DND-41 (cell line): ENCODE results near the gene FAM53B.

Source experiments
- ATAC-seq: fragments of 200-7000 bp; cut with Tn5 transposase; 3 replicates; pipeline ENCODE4 v1.9.1; 2021; ENCODE audit warnings: low read depth; ENCODE audit not compliant: insufficient read depth
- DNase-seq: peaks from one replicate; pipeline ENCODE4 v3.0.0-alpha.2; 2020
- H2AFZ ChIP-seq: 2 replicates; pipeline ENCODE4 v1.6.0; 2012; ENCODE audit warnings: low read depth, low read length
- H3K27ac ChIP-seq: 2 replicates; pipeline ENCODE4 v1.5.1; 2012; ENCODE audit warnings: low read length, inconsistent platforms
- H3K27me3 ChIP-seq: fragments of 200-600 bp; sonication (generic); 2 replicates; pipeline ENCODE4 v1.6.0; 2012; ENCODE audit warnings: low read length, mild to moderate bottlenecking, inconsistent platforms; ENCODE audit not compliant: insufficient read depth, poor library complexity
- H3K36me3 ChIP-seq: 2 replicates; pipeline ENCODE4 v1.5.1; 2012; ENCODE audit warnings: low read length, inconsistent platforms; ENCODE audit not compliant: insufficient read depth
- H3K4me1 ChIP-seq: 2 replicates; pipeline ENCODE4 v1.5.1; 2012; ENCODE audit warnings: mild to moderate bottlenecking, low read length; ENCODE audit not compliant: insufficient read depth
- H3K4me2 ChIP-seq: 2 replicates; pipeline ENCODE4 v1.6.0; 2012; ENCODE audit warnings: mild to moderate bottlenecking, moderate library complexity, low read length, inconsistent platforms; ENCODE audit not compliant: insufficient read depth
- H3K4me3 ChIP-seq, 2 experiments: fragments of 200-600 bp in 1 of 2; shearing (Covaris generic) in 1 of 2; 2 replicates each; pipeline ENCODE4 v1.5.1; 2012 to 2016; ENCODE audit warnings: inconsistent platforms in 2 of 2, low read length in 2 of 2, mild to moderate bottlenecking in 2 of 2, low read depth in 1 of 2, moderate library complexity in 1 of 2
- H3K79me2 ChIP-seq: 2 replicates; pipeline ENCODE4 v1.6.0; 2012; ENCODE audit warnings: low read length, inconsistent platforms; ENCODE audit not compliant: insufficient read depth
- H3K9ac ChIP-seq: 2 replicates; pipeline ENCODE4 v1.6.0; 2012; ENCODE audit warnings: low read depth, mild to moderate bottlenecking, inconsistent platforms, low read length, moderate library complexity
- H3K9me3 ChIP-seq: 2 replicates; pipeline ENCODE4 v1.5.1; 2012; ENCODE audit warnings: low read length, moderate library complexity, mild to moderate bottlenecking, inconsistent platforms; ENCODE audit not compliant: insufficient read depth, severe bottlenecking
- H4K20me1 ChIP-seq: 2 replicates; pipeline ENCODE4 v1.6.0; 2012; ENCODE audit warnings: low read length; ENCODE audit not compliant: insufficient read depth
- EZH2 ChIP-seq: IDR thresholded peaks from 3 replicates; pipeline ENCODE4 v1.6.1; 2012; ENCODE audit warnings: borderline replicate concordance, low read depth, mild to moderate bottlenecking, moderate library complexity, low read length, inconsistent platforms; ENCODE audit not compliant: severe bottlenecking
- TF ChIP-seq, protein P1 (sequence below): IDR thresholded peaks from 2 replicates; pipeline ENCODE4 v1.5.1; 2012; ENCODE audit warnings: borderline replicate concordance, low read length, moderate library complexity, mild to moderate bottlenecking; ENCODE audit not compliant: poor library complexity, severe bottlenecking; ENCODE audit errors: extremely low read depth

FAM53B gene

DNA sequence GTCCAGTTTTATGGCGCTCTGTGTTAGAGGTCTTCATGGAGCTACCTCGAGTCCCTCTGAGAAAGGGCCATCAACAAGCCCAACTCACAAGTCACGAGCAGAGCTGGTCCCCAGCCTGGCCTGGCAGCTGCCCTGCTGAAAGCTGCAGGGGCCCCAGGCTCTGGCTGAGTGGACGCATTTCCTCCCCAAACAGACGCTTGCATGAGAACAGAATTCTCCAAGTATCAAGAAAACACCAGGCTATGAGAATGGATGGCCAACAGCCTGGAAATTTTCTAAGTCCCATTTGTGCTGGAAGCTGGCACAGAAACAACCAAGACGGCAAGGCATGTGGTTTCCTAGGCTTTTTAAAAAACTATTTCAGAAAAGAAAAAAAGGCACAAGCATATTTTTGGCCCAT is 114.8 kb downstream of the FAM53B start:
- ATAC-seq (no peak), DNase-seq (no peak)
- peak overlapping the region; percentile 58; the same call in 1 of the 2 replicates for H3K9ac ChIP-seq
- peak overlapping the region; percentile 95 for H3K27ac ChIP-seq
- no peak overlapping the region for H3K4me2 ChIP-seq
- TF ChIP-seq, protein P1, sequence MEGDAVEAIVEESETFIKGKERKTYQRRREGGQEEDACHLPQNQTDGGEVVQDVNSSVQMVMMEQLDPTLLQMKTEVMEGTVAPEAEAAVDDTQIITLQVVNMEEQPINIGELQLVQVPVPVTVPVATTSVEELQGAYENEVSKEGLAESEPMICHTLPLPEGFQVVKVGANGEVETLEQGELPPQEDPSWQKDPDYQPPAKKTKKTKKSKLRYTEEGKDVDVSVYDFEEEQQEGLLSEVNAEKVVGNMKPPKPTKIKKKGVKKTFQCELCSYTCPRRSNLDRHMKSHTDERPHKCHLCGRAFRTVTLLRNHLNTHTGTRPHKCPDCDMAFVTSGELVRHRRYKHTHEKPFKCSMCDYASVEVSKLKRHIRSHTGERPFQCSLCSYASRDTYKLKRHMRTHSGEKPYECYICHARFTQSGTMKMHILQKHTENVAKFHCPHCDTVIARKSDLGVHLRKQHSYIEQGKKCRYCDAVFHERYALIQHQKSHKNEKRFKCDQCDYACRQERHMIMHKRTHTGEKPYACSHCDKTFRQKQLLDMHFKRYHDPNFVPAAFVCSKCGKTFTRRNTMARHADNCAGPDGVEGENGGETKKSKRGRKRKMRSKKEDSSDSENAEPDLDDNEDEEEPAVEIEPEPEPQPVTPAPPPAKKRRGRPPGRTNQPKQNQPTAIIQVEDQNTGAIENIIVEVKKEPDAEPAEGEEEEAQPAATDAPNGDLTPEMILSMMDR: no peak
- TF ChIP-seq EZH2: no peak
- H4K20me1 ChIP-seq: no peaks in the 10 kb centered on the region
- no peak overlapping the region for H3K4me3 ChIP-seq
- peaks cover 54% of the 10 kb centered on the region for H3K36me3 ChIP-seq
- H3K79me2 ChIP-seq: peaks cover 96% of the 10 kb centered on the region
- no peaks in the 10 kb centered on the region for H3K9me3 ChIP-seq
- no peaks in the 10 kb centered on the region for H3K27me3 ChIP-seq
- H2AFZ ChIP-seq: no peak overlapping the region
- peaks cover 96% of the 10 kb centered on the region for H3K4me1 ChIP-seq

DNA sequence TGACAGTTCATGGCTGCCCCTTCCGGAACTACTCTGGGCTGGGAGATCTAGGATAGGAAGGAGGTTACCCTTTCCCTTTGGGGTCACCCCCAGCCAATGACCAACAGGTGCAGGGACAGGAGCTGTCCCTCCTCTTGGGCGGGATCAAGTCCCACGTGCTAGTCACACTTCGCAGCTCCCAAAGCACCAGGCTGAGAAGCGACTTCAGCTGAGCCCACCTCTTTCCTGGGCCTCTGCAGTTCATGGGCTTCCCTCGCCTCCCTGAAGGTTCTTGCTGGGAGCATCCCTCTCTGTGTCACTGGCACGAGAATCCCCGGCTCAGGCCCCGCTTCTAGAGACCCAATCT is 115.5 kb downstream of the FAM53B start:
- Histone ChIP-seq H3K36me3 (peaks cover 55% of the 10 kb centered on the region), H3K4me2 (no peak overlapping the region), H3K27ac (peak overlapping the region; percentile 95), H2AFZ (no peak overlapping the region), H3K9ac (peak overlapping the region; percentile 58), H4K20me1 (no peaks in the 10 kb centered on the region), H3K4me3 (no peak overlapping the region), H3K9me3 (no peaks in the 10 kb centered on the region), H3K79me2 (peaks cover 96% of the 10 kb centered on the region), H3K27me3 (no peaks in the 10 kb centered on the region), H3K4me1 (peaks cover 94% of the 10 kb centered on the region)
- no peak for TF ChIP-seq EZH2
- TF ChIP-seq, protein P1: no peak
- DNase-seq (no peak), ATAC-seq (no peak)

DNA sequence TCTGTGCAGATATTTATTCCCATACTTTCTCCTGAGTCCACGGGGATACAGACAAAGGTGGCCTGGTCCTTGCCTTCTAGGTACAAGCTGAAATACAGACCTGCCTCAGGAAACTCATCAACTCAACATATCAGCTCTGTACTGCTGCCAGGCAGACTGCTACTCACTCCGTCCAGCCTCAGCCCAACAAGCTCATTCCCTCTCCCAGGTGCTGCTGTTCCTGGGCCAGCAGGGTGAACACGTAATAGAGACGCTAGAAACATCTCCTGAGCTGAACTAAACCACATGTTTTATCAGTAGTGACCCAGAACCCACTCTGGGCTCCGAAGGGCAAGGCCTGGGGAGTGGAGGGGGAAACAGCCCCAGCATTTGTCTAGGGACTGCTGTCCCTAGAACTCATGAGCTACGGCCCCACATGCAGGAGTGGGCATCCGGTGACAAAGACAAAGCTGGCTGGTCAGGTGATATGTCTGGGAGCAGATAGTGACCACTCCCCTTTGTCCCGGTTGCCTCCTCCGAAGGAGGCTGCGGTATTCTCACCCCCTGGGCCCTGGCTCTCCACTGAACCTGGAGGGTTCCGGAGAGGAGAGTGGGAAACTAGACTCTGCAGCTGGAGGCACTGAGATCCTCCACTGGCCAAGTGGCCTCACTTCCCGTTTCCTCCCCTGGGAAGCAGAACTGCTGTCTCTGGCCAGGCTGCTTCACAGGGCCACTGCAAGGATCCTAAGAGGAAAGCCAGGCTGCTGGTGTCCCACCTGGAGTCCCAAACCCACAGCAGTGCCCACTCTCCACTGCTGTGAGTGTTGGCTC is 116.1 kb downstream of the FAM53B start:
- Histone ChIP-seq H2AFZ (no peak overlapping the region), H3K4me2 (peak overlapping the region; percentile 45), H4K20me1 (no peaks in the 10 kb centered on the region), H3K4me3 (peak overlapping the region in 1 of 2 experiments; percentile 17; a peak in 1 of 4 replicates), H3K9me3 (no peaks in the 10 kb centered on the region), H3K27ac (peak overlapping the region; percentile 95), H3K36me3 (peaks cover 58% of the 10 kb centered on the region), H3K9ac (peak overlapping the region; percentile 58), H3K79me2 (peaks cover 96% of the 10 kb centered on the region), H3K4me1 (peaks cover 89% of the 10 kb centered on the region), H3K27me3 (no peaks in the 10 kb centered on the region)
- ATAC-seq: no peak
- no peak for DNase-seq
- no peak for TF ChIP-seq EZH2
- TF ChIP-seq, protein P1: no peak
